Progenitor cell of endocrine pancreas (in vitro differentiated cells): Measurements from ENCODE around the gene NCOA1. TPM values are rescaled to one million over a fixed set of nuclear protein-coding genes. Genes with fewer than 3 reads are reported as not detected.
A peak's percentile ranks its signal among the peaks of the same experiment; 100 is the strongest.

ENCODE experiments used
- DNase-seq: peaks from one replicate; pipeline ENCODE4 v3.0.0; 2021; ENCODE audit warnings: low spot score; ENCODE audit not compliant: unreplicated experiment
- H3K27ac Mint-ChIP-seq: 2 replicates; pipeline ENCODE4 v1.8.0; 2021; ENCODE audit warnings: mild to moderate bottlenecking, moderate library complexity, mixed read lengths
- H3K27me3 Mint-ChIP-seq: 2 replicates; pipeline ENCODE4 v1.8.0; 2021; ENCODE audit warnings: mixed read lengths
- H3K36me3 Mint-ChIP-seq: 2 replicates; pipeline ENCODE4 v1.8.0; 2022; ENCODE audit warnings: mixed read lengths; ENCODE audit not compliant: insufficient read depth
- H3K4me1 Mint-ChIP-seq: 2 replicates; pipeline ENCODE4 v1.8.0; 2021; ENCODE audit warnings: low read depth, mixed read lengths
- H3K4me3 Mint-ChIP-seq: 2 replicates; pipeline ENCODE4 v1.8.0; 2021; ENCODE audit warnings: low read depth, mild to moderate bottlenecking, moderate library complexity, mixed read lengths
- H3K9me3 Mint-ChIP-seq: 2 replicates; pipeline ENCODE4 v1.8.0; 2021; ENCODE audit warnings: low read depth, mixed read lengths
- total RNA-seq: library from RNA; stranded (reverse); gene quantifications from 2 replicates; pipeline ENCODE4 v1.2.1, GENCODE V29; 2021
- TF ChIP-seq, protein P1 (sequence below): fragments of 200-600 bp; sonication (generic); IDR thresholded peaks from one replicate; pipeline ENCODE4 v1.5.0; 2021; ENCODE audit warnings: antibody characterized with exemption, mild to moderate bottlenecking; ENCODE audit not compliant: unreplicated experiment

Gene NCOA1
- total RNA-seq, 1 donor from 2014 or later, result 32.3 TPM

DNA sequence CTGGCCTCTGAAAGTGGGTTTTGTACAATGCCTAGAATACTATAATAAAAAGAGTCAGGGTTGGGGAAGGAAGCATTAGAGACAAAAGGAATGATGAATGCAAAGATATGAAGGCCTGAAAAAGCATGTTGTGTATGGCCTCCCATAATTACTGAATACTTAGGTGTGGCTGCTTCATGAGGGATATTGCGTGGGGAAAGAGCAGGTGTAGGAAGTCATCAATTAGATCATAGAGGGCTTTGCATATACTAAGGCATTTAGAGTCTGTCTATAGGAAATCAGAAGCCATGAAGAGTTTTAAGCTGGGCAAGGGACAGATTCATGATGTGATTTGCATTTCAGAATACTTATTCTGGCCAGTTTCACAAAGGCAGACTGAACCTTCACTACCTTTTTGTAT is 48.2 kb downstream of the NCOA1 start:
- Mint-ChIP-seq H3K9me3 (peaks cover 33% of the 10 kb centered on the region), H3K27ac (no peak overlapping the region), H3K27me3 (no peaks in the 10 kb centered on the region), H3K36me3 (peaks cover 22% of the 10 kb centered on the region), H3K4me3 (no peak overlapping the region), H3K4me1 (no peaks in the 10 kb centered on the region)
- DNase-seq, result no peak
- TF ChIP-seq, protein P1, sequence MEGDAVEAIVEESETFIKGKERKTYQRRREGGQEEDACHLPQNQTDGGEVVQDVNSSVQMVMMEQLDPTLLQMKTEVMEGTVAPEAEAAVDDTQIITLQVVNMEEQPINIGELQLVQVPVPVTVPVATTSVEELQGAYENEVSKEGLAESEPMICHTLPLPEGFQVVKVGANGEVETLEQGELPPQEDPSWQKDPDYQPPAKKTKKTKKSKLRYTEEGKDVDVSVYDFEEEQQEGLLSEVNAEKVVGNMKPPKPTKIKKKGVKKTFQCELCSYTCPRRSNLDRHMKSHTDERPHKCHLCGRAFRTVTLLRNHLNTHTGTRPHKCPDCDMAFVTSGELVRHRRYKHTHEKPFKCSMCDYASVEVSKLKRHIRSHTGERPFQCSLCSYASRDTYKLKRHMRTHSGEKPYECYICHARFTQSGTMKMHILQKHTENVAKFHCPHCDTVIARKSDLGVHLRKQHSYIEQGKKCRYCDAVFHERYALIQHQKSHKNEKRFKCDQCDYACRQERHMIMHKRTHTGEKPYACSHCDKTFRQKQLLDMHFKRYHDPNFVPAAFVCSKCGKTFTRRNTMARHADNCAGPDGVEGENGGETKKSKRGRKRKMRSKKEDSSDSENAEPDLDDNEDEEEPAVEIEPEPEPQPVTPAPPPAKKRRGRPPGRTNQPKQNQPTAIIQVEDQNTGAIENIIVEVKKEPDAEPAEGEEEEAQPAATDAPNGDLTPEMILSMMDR, result no peak

DNA sequence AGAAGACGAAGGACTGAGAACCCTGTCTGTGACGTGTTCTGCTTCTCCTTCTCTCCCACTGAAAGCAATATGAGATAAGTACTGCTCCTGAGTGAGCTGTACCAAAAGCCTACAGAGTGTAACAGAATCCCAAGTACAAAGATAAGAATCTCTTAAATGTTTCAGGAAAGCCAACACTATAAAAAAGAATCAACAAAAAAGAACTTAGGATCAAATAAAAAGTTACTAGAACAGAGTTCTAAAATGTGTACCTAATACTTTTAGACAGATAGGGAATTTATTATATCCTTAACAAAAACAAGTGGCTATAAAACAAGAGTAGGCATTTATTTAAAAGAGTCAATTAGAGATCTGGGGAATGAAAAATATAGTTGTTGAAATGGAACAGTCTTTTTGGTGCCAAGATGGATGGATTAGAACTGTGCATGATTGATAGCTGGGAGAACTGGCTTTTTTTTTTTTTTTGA is 49.0 kb downstream of the NCOA1 start:
- DNase-seq, result no peak
- peaks cover 25% of the 10 kb centered on the region for H3K36me3 Mint-ChIP-seq
- no peaks in the 10 kb centered on the region for H3K27me3 Mint-ChIP-seq
- no peaks in the 10 kb centered on the region for H3K4me1 Mint-ChIP-seq
- TF ChIP-seq, protein P1, result no peak
- H3K27ac Mint-ChIP-seq, result no peak overlapping the region
- no peak overlapping the region for H3K4me3 Mint-ChIP-seq
- H3K9me3 Mint-ChIP-seq, result peaks cover 39% of the 10 kb centered on the region

DNA sequence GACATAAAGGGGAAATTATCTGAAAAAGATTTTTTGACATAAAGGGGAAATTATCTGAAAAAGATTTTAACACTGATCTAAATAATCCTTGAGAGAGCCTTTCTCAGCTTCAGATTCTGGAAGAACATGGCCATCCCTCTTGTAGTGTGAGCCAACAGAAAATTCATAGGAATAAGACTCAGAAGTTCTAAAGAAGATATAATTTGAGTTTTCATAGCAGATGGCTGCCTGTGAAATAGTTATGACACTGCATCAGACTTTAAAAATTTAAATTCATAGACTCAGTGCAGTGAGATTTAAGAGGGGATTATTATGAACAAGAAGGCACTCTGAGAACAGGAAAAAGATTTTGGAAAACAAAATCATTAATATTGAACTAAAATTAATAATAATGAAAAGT is 50.6 kb downstream of the NCOA1 start:
- no peak overlapping the region for H3K4me3 Mint-ChIP-seq
- no peaks in the 10 kb centered on the region for H3K27me3 Mint-ChIP-seq
- peaks cover 25% of the 10 kb centered on the region for H3K36me3 Mint-ChIP-seq
- H3K27ac Mint-ChIP-seq, result no peak overlapping the region
- peaks cover 40% of the 10 kb centered on the region for H3K9me3 Mint-ChIP-seq
- DNase-seq, result no peak
- H3K4me1 Mint-ChIP-seq, result no peaks in the 10 kb centered on the region
- TF ChIP-seq, protein P1, result no peak

DNA sequence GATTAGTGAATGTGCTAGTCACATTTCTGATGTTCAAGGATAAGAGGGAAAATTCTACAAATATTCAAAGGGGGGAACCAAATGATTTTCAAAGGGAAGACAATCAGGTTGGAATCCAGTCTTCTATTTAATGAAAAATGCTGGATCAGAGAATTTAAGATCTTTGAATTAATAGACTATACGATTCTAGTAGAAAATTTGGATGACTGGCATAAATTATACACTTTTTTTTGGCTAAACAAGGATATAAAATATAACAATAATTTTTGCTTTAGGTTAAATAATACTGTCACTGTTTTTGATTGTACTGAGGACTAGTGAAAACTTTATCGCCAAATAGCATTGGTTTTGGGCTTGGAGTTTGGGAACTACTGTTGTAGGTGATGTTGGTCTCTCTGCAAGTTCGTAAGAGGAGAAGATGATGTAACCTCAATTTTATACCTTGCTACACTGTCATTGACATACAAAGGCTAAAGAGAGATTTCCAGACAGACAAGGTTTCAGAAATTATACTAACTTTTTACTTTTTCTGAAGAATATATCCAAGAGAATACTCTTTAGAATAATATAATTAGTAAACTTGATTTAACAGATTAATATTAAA is 51.3 kb downstream of the NCOA1 start:
- TF ChIP-seq, protein P1, result no peak
- H3K4me3 Mint-ChIP-seq, result no peak overlapping the region
- H3K36me3 Mint-ChIP-seq, result peaks cover 26% of the 10 kb centered on the region
- H3K4me1 Mint-ChIP-seq, result no peaks in the 10 kb centered on the region
- H3K27me3 Mint-ChIP-seq, result no peaks in the 10 kb centered on the region
- no peak for DNase-seq
- H3K9me3 Mint-ChIP-seq, result peaks cover 42% of the 10 kb centered on the region
- H3K27ac Mint-ChIP-seq, result no peak overlapping the region

- H3K36me3 Mint-ChIP-seq, result peaks cover 31% of the 10 kb centered on the region
Measured at GRCh38 chr2:24543252-24543651, 52.2 kb downstream of the NCOA1 start.

More at GRCh38 chr2:24543252-24543651, 52.2 kb downstream of the NCOA1 start:
- Mint-ChIP-seq H3K4me1 (no peaks in the 10 kb centered on the region), H3K27me3 (no peaks in the 10 kb centered on the region), H3K27ac (no peak overlapping the region), H3K4me3 (no peak overlapping the region), H3K9me3 (peaks cover 48% of the 10 kb centered on the region)
- TF ChIP-seq, protein P1, result peak; percentile 9
- DNase-seq, result no peak
